Dermis blood vessel endothelial cell (primary cell): ENCODE measurements around the gene RARRES2. TPM values are rescaled to one million over a fixed set of nuclear protein-coding genes. Genes with fewer than 3 reads are reported as not detected.

ENCODE experiments used
- total RNA-seq: library from RNA; depleted of rRNA; stranded (reverse); fragments of >200 nt; gene quantifications from 2 replicates; pipeline ENCODE4 v1.2.3, GENCODE V29; 2014

Gene RARRES2
- total RNA-seq, 1 donor from 2014 or later: 1.9 TPM

Other genes with a start within 250 kb of the RARRES2 start
- gene LRRC61, start 18.3 kb downstream of the RARRES2 start, total RNA-seq: 5.4 and 18.0 TPM in 2 replicates
- 8.9 and 9.5 TPM in 2 replicates for gene ACTR3C, start 18.1 kb downstream of the RARRES2 start, total RNA-seq
- gene REPIN1, start 27.2 kb upstream of the RARRES2 start, total RNA-seq: 83.9 and 124 TPM in 2 replicates
- 8.1 and 9.7 TPM in 2 replicates for gene ZNF775, start 37.7 kb upstream of the RARRES2 start, total RNA-seq
- 157 and 178 TPM in 2 replicates for gene GIMAP8, start 109.0 kb upstream of the RARRES2 start, total RNA-seq
- 111 and 145 TPM in 2 replicates for gene GIMAP7, start 173.2 kb upstream of the RARRES2 start, total RNA-seq
- gene GIMAP4, start 225.8 kb upstream of the RARRES2 start, total RNA-seq: 388 and 408 TPM in 2 replicates